NCI-H2196 treated with DMSO at 0.1 percent for 48 hours (cell line): ENCODE measurements around the gene KRT40.

ENCODE experiments used
- DNase-seq: peaks from one replicate; lab custom pipeline; 2025; ENCODE audit not compliant: unreplicated experiment; lab: John Stamatoyannopoulos, UW

The KRT40 gene

GRCh38 chr17:40997361-40997760, 13.2 kb upstream of the KRT40 start:
- DNase-seq = no peak

- DNase-seq = no peak
Observed at GRCh38 chr17:40996829-40997228, 12.7 kb upstream of the KRT40 start.

- DNase-seq = no peak
Observed at GRCh38 chr17:40995116-40995515, 11.0 kb upstream of the KRT40 start.

GRCh38 chr17:40993839-40994238, 9.7 kb upstream of the KRT40 start, which contains the start of gene KRTAP3-3:
KRTAP3-3 (minus strand) TSS chr17:40994164; CDS start chr17:40994097, 67 bp downstream.
- no peak for DNase-seq

- no peak for DNase-seq
Observed at GRCh38 chr17:40993084-40993483, 9.0 kb upstream of the KRT40 start.

- DNase-seq = no peak
Observed at GRCh38 chr17:40992666-40993065, 8.5 kb upstream of the KRT40 start.

DNA sequence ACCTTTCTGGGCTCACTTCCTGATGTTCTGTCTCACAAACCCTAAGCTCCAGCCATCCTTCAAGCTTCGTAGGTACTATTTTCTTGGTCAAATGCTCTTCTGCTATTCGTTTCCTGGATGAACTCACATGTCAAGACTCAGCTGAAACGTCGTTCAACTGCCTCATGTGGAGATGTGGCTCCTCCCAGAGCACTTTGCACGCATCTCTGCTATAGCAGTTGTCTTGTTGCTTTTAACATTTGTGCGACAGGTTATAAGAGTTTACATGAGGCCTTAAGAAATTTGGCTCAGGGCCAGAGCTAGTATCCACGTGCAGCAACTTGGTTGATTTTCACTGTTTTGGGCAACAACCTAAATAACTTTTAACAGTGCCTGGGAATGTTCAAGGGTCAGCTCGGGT, 2.8 kb upstream of the KRT40 start:
- no peak for DNase-seq

GRCh38 chr17:40981115-40981514, 3.0 kb downstream of the KRT40 start:
- no peak for DNase-seq

GRCh38 chr17:40980596-40980995, 3.5 kb downstream of the KRT40 start:
- DNase-seq = peak; percentile 3

DNA sequence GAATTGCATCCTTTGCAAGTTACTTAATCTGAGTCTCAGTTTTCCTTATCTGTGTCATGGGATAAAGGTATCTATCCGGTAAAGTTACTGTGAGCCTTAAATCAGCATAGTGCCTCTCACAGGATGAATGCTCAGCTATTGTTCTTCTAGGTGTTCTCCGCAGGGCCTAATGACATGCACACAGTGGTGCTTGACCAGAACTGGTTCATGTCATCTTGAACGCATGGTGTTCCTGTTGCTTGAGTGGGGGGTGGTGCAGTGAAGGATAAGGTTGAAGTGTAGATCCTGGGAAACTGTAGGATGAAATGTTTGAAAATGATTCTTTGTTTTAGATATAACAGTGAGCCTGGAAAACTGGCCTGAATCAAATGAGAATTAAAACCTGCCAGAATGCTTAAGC, 4.0 kb downstream of the KRT40 start:
- DNase-seq = no peak

DNA sequence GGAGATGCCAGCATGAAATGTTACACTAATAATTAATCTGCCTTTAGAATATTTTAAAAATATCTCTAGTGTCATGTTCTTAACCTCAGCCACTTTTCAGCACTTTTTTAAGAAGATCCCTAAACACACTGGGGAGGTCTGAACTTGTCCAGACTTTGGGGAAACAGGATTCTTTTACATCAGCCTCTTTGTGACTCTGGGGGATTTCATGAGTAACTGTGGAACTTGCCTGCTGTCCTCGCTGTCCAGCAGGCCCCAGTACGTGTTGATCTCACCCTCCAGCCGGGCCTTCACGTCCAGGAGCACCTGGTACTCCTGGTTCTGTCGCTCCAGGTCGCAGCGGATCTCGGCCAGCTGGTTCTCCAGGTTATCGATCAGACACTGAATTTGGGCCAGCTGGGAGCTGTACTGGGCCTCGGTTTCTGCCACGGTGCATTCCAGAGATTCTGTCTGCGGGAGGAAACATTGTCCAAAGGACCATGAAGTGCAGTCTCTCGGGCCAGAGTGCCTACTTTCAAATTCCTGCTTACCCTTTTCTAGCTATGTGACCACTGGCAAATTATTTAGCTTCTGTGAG, 5.5 kb downstream of the KRT40 start:
- DNase-seq = no peak

GRCh38 chr17:40975516-40975915, 8.6 kb downstream of the KRT40 start:
- DNase-seq = no peak

GRCh38 chr17:40974366-40974765, 9.8 kb downstream of the KRT40 start:
- DNase-seq = no peak

DNA sequence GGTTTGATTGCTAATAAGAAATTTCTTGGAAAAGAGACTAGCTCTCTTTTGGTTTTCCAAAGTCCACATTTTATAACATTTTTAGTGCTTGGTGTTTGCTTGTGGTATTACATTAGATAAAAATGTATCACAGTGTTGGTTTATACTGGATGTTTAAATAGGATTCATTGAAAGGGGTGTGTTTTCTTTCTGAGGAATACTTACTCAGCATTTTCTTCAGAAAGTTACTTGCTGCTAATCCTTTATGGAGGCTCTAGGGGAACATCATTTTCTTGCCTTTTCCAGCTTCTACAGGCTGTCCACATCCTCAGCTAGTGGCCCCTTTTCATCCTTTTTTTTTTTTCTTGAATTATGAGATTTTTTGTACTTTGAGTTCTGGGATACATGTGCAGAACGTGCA, 16.5 kb downstream of the KRT40 start:
- DNase-seq = no peak

DNA sequence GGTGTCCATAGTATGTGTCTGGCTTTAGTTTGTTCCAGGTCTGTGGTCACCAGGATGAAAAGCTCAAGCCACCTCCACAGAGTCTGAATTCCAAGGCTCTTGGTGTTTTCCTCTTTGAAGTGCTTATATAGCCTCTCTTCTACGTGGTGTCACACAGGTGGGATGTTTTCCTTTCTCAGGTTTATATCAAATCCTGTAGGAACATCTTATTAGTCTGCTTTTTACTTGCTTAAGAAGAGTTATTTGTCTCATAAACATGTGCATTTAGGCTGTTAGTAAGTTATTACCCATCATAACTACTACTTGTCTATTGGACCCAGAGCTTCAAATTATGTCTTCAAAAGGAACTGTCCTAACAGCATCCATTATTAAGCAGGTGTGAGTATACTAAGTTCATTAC, 17.3 kb downstream of the KRT40 start, which contains the start of gene KRT39:
TSS of gene KRT39 (minus strand) at position 101 of the 400 bp plus-strand sequence. CDS start at position 9, 92 bp downstream.
- no peak for DNase-seq

GRCh38 chr17:40963838-40964237, 20.3 kb downstream of the KRT40 start:
- DNase-seq = no peak

DNA sequence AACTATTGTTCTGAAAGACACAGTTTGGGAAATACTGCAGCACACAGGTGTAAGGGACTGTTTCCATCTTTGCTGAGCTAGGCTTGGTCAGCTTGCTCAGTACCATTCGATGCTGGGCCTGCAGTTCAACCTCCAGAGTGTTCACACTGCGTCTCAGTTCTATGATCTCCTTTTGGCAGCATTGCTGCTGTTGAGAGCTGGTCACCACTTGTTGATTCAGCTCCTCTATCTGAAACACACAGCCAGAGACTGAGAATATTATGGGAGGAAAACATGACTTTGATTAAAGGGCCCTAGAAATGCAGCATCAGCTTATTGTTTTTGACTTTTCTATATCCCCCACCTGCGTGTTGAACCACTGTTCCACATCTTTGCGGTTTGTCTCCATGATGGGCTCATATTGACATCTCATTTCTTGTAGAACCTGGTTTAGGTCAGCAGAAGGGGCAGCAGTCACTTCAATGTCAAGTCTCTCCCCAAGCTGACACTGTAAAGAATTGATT, 22.0 kb downstream of the KRT40 start:
- no peak for DNase-seq

DNA sequence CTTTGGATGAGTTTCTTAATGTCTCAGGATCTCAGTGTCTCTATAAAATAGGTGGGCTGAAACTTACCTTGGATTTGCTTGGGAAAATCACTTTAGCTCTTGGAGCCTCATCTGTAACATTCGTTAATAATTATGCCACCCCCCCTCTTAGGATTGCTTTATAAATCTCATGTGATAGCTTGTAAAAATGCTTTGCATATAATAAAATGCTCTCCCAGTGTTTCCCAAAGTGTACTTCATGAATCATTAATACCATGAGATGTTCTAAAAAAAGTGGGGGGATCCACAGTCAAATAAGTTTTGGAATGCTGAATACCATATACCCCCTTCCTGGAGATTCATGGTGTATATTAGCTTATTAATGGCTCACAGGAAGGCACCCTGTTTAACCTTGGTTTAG, 22.5 kb downstream of the KRT40 start:
- no peak for DNase-seq

GRCh38 chr17:40960144-40960543, 24.0 kb downstream of the KRT40 start:
- DNase-seq = no peak

DNA sequence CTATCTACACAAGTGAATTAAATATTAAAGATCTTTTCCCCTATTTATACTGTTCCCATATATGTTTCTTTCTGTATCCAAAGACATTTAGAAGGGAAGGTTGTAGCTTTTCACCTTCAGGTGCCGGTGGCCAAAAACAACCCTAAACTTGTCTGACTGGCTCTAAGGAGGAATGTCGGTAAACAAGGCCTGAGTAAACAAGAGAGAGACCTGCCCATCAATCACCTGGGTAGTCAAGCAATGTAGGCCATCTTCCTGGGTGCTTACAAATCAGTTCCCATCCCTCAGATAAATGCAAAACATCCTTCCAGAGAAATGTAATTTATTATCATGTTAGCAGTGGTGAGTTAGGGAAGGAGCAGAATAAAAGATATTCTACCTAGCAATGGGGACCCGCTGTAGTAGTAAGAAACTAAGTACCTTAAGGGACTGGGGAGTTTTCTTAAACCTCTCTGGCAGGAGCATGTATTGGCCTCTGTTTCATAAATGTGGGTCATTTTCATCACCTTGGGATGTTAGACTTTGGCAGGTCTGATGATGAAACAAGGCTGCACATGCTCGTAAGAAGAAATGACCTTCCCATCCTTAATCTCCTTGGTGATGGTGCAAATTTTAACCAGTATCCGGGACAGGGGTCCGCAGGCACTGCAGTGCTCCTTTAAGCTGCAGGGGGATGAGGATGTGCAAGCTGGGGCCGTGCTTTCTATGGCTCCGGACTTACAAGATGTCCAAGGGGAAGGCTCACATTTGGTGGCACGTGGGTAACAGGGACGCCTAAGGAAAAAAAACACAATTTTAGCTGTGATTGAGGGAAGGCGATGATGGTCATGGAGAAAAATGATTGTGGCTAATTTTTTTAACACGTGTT, 25.8 kb downstream of the KRT40 start:
- no peak for DNase-seq

DNA sequence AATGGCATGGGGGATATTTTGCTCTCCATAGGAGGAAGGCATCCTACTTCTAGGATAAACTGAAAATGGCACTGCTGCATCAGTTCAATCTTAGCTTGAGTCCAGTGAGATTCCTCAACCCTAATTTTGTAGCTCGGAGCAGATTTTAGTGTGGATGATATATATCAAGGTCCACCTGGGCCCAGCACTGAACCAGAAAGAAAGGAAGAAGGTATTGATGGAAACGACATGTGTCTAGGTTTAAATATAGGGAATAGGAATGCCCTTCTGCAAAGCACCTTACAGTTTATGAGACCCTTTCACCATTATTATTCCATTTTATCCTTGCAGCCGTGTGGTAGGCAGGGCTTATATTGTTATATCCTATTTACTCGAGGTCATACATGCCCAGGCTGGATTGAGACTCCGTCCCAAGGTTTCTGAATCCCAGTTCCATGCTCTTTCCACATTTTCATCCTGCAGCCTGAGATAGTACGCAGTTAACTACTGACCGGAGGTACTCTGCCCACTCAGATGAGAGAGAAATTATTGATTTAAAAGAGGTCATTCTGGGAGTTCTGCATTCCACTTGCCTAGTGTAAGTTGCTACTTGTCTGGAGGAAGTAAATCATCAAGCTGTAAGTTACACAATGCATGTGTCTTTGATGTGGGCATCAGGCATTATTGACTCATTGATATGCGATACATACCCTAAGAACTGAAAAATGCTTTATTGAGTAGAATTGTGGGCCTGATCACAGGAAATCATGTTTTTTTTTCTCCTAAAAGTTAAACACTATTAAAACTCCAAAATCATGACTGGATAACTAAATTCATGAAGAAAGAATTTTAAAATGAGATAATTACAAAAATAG, 27.5 kb downstream of the KRT40 start:
- no peak for DNase-seq
